Gastroesophageal sphincter (tissue), 3 donors: ENCODE measurements around the gene CNTNAP2.

ENCODE experiments used
- POLR2A ChIP-seq, 2 donors: fragments of 450-650 bp; IDR thresholded peaks; one replicate each; pipeline ENCODE4 v1.6.1; 2017; ENCODE audit warnings: antibody characterized with exemption in 2 of 2, mild to moderate bottlenecking in 2 of 2, moderate library complexity in 1 of 2
- POLR2AphosphoS5 ChIP-seq: sonication (generic); formaldehyde crosslinking; IDR thresholded peaks from one replicate; pipeline ENCODE4 v1.6.1; 2017; ENCODE audit warnings: antibody characterized with exemption
- TF ChIP-seq, protein P1 (sequence below), 4 experiments: fragments of 200-600 bp in 2 of 4; fragments of 450-650 bp in 2 of 4; sonication (generic) in 1 of 4; IDR thresholded peaks; one replicate each; pipeline ENCODE4 v1.5.1; 2017 to 2019; ENCODE audit warnings: antibody characterized with exemption in 4 of 4, mild to moderate bottlenecking in 2 of 4, moderate library complexity in 2 of 4

GRCh38 chr7:147579148-147579547 lies 1462.5 kb downstream of the CNTNAP2 start:
- TF ChIP-seq, protein P1, sequence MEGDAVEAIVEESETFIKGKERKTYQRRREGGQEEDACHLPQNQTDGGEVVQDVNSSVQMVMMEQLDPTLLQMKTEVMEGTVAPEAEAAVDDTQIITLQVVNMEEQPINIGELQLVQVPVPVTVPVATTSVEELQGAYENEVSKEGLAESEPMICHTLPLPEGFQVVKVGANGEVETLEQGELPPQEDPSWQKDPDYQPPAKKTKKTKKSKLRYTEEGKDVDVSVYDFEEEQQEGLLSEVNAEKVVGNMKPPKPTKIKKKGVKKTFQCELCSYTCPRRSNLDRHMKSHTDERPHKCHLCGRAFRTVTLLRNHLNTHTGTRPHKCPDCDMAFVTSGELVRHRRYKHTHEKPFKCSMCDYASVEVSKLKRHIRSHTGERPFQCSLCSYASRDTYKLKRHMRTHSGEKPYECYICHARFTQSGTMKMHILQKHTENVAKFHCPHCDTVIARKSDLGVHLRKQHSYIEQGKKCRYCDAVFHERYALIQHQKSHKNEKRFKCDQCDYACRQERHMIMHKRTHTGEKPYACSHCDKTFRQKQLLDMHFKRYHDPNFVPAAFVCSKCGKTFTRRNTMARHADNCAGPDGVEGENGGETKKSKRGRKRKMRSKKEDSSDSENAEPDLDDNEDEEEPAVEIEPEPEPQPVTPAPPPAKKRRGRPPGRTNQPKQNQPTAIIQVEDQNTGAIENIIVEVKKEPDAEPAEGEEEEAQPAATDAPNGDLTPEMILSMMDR (IDR thresholded peaks at IDR 0.05), result no peak
- TF ChIP-seq POLR2AphosphoS5 (no peak), POLR2A (IDR thresholded peaks at IDR 0.05) (no peak)
